GM12874 (cell line): Measurements from ENCODE around the gene CHST9.

Source experiments
- TF ChIP-seq, protein P1 (sequence below): IDR thresholded peaks from 2 replicates; pipeline ENCODE4 v1.5.1; 2011; ENCODE audit warnings: low read depth, mild to moderate bottlenecking, control low read depth, low read length, moderate library complexity; ENCODE audit not compliant: insufficient read depth

The CHST9 gene

DNA sequence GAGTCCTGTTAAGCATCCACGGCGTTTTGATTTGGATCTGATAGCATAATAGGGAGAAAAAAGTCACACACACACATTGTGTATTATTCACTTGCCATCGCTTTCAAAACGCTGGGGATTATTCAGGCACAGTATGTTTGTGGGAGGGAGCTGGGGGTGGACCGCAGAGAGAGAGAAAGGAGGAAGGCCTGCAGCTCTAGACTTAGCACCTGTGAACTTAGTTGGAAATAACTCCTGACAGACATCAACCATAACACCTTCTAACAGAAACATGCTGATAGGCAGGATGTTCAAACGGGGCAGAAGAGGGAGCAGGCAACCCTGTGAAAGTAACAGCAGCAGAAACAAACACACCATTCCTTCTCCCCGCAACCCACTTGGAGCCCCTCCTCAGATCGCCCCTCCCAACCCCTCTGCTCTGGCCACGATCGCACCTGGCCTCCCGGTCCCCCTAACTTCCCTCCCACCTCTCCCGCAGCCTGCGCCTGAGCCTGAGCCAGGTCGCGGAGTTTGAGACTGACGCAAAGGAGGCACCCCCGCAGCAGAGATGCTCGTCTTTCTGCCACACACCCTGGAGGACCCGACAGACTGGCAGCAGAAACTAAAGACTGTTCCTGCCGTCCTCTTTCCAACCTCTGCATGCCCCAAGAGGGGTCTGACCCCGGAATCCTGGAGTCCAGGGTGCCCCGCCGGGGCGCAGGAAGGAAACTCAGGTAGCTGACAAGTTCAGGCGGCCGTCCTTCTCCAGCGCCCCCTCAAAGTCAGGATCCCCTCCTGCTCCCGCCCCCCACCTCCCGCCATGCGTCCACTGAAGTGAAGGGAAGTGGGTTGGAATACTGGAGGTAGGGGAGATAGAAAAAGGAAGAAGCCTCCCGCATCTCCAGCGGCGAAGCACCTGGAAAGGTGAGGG is 738 bp downstream of the CHST9 start:
- TF ChIP-seq, protein P1, sequence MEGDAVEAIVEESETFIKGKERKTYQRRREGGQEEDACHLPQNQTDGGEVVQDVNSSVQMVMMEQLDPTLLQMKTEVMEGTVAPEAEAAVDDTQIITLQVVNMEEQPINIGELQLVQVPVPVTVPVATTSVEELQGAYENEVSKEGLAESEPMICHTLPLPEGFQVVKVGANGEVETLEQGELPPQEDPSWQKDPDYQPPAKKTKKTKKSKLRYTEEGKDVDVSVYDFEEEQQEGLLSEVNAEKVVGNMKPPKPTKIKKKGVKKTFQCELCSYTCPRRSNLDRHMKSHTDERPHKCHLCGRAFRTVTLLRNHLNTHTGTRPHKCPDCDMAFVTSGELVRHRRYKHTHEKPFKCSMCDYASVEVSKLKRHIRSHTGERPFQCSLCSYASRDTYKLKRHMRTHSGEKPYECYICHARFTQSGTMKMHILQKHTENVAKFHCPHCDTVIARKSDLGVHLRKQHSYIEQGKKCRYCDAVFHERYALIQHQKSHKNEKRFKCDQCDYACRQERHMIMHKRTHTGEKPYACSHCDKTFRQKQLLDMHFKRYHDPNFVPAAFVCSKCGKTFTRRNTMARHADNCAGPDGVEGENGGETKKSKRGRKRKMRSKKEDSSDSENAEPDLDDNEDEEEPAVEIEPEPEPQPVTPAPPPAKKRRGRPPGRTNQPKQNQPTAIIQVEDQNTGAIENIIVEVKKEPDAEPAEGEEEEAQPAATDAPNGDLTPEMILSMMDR: no peak

DNA sequence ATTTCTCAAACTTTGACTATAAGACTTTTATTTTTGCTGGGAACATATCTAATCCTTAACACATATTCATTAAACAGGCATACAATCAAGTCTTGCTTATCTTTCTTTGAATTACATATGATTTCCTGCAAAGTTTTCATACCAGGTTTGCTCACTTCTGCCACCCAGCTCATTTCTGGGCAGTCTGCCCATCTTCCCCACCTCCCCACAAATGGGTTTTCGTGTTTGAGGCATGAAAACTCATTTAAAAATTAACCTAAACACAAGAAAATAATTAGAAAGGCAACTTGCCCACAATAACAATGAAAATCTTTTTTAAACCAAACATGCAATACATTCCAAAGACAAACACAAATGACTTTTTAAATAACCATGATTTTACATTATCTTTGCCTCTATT is 3.4 kb downstream of the CHST9 start:
- TF ChIP-seq, protein P1: no peak

DNA sequence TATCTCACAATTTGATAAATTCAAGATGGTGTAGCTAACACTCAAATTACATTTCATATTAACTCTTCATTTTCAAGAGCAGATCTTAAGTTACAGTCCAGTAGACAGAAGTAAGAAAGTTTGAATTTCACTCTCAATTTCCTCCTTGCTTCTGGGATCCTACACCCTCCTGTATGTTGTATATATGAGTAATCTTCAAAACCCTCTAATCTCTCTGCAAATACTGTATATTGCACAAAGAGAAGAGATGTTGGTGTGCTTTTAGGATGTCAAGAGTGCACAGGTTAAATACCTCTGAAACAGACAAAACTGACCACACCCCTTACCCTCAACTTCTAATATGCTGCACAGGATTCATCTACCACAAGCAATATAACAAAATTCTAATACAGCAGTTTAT is 6.7 kb downstream of the CHST9 start:
- TF ChIP-seq, protein P1: no peak

DNA sequence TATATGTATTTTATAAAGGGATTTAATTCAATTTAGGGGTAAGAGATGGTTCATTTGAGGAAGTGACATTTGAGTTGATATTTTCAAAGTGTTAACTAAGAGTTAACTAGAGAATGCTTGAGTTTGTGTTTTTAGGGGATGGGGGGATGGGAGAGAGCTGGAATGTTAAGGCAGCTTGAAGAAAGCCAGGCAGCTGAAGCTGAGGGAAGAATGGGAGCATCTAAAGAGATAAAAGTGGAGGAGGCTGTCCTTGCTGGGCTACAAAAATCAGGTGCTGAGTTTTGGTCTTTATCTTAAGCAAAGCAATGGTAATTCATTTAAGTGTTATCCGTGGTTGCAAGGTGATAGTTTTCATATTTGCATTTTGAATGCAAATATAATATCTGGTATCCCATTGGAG is 9.2 kb downstream of the CHST9 start:
- TF ChIP-seq, protein P1: no peak

DNA sequence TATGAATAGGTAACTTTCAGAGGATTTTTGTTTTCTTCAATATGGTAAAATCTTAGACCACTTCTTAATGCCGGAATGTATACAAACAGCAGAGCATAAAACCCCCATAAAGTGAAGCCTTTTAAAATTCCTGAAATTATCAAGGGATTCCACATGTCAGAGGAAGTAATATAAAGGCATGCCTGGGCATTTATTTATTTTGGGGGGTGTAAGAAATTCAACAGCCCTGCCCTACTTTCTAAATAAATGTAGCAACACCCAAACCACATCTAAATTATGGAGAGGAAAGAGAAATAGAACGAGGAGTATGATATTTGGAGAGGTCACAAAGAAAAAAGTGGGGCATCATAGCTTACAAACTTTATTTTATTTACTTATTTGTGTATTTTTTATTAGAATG is 9.9 kb downstream of the CHST9 start:
- TF ChIP-seq, protein P1: no peak

DNA sequence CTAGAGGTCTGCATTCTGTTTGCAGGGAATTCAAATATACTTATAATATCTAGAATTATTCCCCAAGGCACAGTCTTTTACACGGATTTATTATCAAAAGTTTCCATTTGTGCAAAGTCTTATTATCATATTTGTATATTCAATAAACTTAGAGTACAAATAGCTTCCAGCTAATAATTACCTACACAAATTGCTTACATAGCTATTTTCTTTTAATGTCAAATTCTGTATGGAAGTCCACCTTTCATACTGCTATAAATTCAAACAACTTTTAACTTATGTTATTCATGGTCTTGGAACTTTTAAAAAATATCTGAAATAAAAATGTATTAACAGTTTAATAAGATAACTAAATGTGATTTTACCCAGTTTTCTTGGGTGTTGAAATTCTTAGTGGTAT is 13.1 kb downstream of the CHST9 start:
- TF ChIP-seq, protein P1: no peak

DNA sequence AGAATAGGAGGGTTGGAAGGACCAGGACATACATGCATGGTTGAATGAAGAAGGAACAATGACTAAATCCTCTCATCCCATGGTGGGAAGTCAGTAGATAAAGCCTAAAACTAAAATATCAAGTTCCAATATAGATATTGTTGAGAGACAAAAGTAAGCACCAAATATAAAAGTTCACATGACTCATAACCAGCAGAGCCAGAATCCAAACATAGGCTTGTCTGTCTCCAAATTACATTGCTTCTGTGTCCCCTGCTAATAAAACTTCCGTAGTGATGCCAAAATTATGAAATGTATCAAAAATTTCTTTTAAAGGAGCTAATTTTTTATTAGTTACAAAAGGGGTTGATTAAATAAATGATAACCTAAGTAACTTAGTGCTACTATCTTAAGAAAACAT is 19.7 kb downstream of the CHST9 start:
- TF ChIP-seq, protein P1: no peak
